H7 (cell line): ENCODE measurements around the gene MTAP. TPM values are rescaled to one million over a fixed set of nuclear protein-coding genes. Genes with fewer than 3 reads are reported as not detected.

Source experiments
- DNase-seq: peaks from one replicate; pipeline ENCODE4 v3.0.0; 2012
- H3K27me3 ChIP-seq: 2 replicates; pipeline ENCODE4 v1.6.0; 2011; ENCODE audit warnings: mild to moderate bottlenecking, low read length; ENCODE audit not compliant: control insufficient read depth, insufficient read depth
- H3K36me3 ChIP-seq: replicated peaks from 2 replicates; pipeline ENCODE4 v1.5.1; 2011; ENCODE audit warnings: low read length; ENCODE audit not compliant: control insufficient read depth, insufficient read depth
- H3K4me3 ChIP-seq: 2 replicates; pipeline ENCODE4 v1.5.1; 2011; ENCODE audit warnings: low read depth, mild to moderate bottlenecking, control low read depth, low read length, moderate library complexity; ENCODE audit not compliant: insufficient read depth
- total RNA-seq: library from RNA; depleted of rRNA; stranded (reverse); fragments of >200 nt; shearing (Covaris generic); gene quantifications from 2 replicates; pipeline ENCODE4 v1.2.3, GENCODE V29; 2014

Gene MTAP
- total RNA-seq, 1 experiment from 2014 or later = 38.3 TPM

DNA sequence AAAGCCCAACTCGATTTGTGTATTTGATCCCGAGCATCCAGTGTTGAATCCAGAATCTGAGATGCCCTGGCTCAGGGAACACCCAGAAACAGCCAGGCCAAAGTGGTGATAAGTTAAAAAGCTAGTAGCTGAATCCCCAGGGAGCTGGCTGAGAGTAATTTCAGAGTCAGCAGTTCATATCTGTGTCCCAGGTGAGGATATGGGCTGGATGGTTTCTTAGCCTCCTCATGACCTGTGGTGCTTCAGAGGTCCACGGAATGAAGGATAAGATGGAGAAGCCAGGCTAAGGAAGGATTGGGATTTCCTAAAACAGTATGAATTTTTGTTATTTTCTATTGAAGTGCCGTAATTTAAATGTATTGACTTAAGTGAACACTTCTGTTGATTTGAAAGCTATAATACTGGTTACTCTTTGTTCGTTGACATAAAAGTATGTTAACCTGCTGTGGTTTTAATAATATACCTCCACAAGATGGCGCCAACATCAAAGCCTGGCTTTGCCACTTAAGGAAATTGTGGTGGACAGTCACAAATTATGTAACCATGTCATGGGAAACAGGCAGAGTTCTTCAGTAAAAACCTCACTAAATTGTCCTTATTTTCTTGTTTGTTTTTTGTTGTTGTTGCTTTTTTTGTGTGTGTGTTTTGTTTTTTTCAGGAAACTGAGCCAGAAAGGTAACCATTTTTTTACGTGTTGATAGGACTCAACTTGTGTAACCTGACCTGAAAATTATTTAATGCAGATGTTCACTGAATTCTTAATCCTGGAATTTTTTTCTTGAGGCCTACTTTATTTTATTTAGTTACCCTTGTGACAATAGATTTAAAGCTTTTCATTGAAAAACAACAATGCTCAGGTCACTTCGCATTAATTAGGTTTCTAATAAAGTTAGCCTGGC lies 11.4 kb downstream of the MTAP start:
- DNase-seq = peak; percentile 28
- Histone ChIP-seq H3K4me3 (no peak overlapping the region), H3K36me3 (peaks cover 38% of the 10 kb centered on the region), H3K27me3 (no peaks in the 10 kb centered on the region)

DNA sequence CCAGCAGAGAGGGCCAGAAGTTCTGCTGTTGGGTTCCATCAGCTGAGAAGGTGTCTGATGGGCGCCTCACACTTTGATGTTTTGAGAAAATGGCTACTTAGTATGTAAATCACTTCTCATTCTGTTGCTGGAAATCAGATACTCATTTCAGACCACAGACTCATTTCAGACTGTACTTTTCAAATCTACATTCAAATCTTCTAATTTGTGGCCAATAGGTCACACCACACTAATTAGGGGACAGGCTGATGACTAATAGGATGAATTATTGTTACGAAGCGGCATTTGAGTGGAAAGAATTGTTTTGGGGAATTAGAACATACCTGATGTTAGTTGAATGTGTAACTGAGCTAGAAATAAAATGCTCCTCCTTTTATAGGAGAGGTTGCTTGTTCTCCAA lies 13.2 kb downstream of the MTAP start:
- no peak for DNase-seq
- H3K36me3 ChIP-seq = peaks cover 32% of the 10 kb centered on the region
- H3K27me3 ChIP-seq = no peaks in the 10 kb centered on the region
- H3K4me3 ChIP-seq = no peak overlapping the region

DNA sequence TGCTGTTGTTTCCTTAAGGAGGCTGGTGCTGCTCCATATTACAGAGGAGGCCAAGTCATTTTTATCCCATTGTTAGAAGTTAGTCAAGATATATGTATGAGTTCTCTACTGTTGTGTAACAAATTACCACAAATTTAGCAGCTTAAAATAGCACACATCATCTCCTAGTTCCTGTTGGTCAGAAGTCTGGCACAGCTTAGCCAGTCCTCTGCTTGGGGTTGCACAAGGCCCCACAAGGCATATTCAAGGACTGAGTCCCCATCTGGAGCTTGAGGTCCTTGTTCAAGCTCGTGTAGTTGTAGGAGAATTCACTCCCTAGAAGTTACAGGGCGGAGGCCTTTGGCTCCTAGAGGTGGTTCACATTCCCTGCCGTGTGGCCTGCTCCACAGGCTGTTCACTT lies 14.7 kb downstream of the MTAP start:
- H3K27me3 ChIP-seq = no peaks in the 10 kb centered on the region
- no peak overlapping the region for H3K4me3 ChIP-seq
- DNase-seq = no peak
- H3K36me3 ChIP-seq = peaks cover 28% of the 10 kb centered on the region

DNA sequence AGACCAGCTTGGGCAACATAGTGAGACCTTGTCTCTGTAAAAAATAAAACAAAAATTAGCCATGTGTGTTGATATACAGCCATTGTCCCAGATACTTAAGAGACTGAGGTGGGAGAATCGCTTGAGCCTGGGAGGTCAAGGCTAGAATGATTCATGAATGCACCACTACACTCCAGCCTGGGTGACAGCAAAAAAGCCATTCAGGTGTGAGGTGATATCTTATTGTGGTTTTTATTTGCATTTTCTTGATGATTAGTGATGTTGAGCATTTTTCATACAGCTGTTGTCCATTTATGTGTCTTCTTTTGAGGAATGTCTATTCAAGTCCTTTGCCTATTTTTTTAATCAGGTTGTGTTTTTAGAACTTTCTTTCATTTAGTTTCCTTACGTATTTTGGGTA lies 23.2 kb downstream of the MTAP start:
- H3K4me3 ChIP-seq = no peak overlapping the region
- no peak for DNase-seq
- H3K36me3 ChIP-seq = peaks cover 14% of the 10 kb centered on the region
- no peaks in the 10 kb centered on the region for H3K27me3 ChIP-seq

DNA sequence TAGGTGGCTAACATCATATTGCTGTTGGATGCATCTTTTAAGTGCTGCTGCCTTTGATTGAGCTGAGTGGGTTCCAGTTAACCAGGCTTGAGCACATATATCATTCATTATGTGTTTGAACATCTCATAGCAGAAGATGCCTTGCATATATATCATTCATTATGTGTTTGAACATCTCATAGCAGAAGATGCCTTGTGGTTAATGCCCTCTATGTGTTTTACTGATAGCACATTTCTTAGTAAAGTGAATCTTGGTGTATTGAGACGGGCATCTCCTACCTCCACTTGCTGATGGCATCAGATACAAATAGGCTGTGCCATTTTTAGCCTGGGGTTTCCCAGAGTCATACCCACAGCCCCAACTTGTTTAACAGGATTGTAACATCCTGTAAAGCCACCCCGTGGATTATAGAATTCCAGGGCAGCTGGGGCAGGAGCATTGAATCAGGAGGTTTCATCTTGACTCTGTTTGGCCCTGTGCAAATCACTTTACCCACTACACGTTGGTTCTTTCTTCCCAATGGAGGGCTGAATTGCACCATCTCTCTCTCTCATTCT lies 26.5 kb downstream of the MTAP start:
- Histone ChIP-seq H3K36me3 (peaks cover 17% of the 10 kb centered on the region), H3K27me3 (no peaks in the 10 kb centered on the region), H3K4me3 (no peak overlapping the region)
- DNase-seq = no peak

DNA sequence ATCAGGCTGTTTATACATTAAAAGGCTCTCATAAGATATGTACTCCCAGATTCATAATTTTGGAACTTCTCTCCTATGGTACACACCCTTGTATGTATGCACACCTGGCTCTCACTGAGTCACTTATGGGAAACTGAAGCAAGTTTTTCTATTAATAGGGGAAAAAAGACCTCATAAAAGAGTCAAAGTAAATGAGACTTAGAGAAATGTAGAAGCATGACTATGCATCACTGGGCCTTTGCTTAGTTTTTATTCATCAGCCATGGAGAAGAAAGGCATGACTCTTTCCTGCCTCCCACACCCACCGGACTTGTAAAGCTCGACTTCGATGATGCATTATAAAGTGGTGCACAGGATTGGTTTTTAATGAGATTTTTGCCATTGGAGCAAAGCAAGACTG lies 28.2 kb downstream of the MTAP start:
- Histone ChIP-seq H3K36me3 (peaks cover 10% of the 10 kb centered on the region), H3K4me3 (no peak overlapping the region), H3K27me3 (no peaks in the 10 kb centered on the region)
- no peak for DNase-seq

DNA sequence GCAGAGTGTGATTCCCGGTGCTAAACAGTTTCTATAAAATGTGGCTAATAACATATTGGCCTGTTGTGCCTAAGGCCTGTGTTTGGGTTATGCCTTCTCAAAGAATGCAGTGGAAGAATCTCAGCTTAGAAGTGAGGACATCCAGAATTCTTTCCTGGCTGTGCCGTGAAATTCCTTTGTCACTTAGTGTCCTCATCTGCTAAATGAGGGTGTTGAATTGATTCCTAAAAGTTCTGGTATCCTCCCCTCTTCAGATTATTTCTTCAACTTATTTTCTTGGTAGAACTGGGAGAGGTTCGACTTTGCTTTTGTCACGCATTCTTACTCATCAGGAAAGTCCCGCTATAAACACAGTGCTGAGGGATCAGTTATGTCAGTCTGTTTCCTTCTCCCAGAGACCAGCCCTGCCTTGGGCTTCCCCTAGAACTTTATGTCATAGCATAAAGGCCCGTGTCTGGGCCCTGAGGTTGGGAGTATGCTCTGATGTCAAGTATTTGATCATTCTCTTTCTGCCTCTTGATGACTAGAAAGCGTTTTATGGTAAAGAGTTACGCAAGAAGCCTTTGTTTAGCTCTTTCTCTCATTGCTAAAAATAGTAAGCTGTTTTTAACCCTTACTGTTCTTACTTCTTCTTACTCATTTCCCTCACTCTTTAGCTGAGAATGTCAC lies 29.5 kb downstream of the MTAP start:
- Histone ChIP-seq H3K36me3 (peaks cover 9% of the 10 kb centered on the region), H3K27me3 (no peaks in the 10 kb centered on the region), H3K4me3 (no peak overlapping the region)
- no peak for DNase-seq

DNA sequence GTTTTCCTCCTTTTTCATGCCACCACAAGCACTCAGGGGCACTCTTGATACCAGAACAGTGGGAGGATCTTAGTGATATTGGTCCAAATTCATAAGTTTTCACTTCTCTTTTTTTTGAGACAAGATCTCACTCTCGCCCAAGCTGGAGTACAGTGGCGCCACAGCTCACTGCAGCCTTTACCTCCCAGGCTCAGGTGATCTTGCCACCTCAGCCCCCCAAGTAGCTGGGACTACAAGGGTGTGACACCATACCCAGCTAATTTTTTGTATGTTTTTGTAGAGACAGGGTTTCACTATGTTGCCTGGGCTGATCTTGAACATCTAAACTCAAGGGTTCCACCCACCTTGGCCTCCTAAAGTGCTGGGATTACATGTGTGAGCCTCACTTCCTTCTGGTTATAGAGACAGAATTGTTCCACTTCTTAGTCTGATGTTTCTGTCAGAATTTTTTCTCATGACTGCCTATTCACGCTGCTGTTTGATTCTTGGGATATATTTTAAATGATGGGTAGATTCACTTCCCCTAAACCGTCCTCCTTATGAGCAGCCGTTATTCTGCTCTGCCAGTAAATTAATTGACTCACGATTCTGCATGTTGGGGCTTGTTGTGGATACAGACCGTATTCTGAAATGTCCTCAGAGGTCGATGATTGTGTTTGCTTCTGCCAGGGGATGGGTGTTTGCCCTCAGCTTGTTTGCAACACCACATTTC lies 30.8 kb downstream of the MTAP start:
- Histone ChIP-seq H3K27me3 (no peaks in the 10 kb centered on the region), H3K36me3 (peaks cover 18% of the 10 kb centered on the region), H3K4me3 (no peak overlapping the region)
- no peak for DNase-seq

DNA sequence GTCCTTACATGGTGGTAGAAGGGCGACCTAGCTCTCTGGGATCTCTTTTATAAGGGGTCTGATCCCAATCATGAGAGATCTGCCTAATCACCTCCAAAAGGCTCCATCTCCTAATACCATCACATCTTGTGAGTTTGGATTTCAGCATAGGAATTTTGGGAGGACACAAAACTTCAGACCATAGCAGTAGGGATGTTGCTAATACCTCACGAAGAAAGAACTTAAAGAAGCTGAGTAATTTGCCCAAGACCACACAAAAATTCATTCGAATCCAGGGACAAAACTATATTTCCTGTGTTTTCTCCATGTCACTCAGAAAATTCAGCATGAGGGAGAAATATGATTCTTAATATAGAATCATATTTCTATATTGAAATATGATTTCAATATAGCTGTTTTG lies 32.7 kb downstream of the MTAP start:
- no peak for DNase-seq
- Histone ChIP-seq H3K27me3 (no peaks in the 10 kb centered on the region), H3K4me3 (no peak overlapping the region), H3K36me3 (peaks cover 24% of the 10 kb centered on the region)

DNA sequence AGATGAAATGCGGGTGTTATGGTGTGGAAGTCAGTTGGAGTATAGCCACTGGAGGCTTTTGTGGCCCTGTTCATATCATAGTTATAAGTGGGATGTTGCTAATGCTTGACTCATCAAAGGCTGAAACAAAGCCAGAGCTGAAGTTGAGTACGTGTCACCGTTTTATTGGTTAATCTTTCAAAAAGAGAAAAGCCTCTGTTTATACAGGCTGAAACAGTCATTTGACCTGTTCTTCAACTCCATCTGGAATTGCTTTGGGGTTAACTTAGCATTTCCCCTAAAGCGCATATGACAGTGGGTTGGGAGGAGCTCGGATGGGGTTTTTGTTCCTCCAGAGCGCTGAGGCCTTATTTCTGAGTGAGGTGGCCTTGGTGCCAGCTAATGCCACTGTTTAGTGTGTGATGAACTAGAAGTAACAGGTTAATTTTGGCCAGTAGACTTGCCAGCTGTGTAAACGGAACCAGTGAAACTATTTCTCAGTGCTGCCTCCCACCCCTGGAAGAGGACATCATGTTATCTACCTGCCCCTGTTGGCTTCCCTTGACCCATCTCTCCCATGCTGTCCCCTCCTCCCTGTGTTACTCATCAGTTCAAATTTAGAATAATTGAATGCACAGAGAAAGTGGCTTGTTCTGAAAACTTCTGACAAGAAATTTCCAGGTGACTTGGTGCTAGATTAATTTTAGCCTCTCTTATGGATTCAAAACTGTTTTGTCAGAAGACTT lies 34.2 kb downstream of the MTAP start:
- Histone ChIP-seq H3K27me3 (no peaks in the 10 kb centered on the region), H3K36me3 (peaks cover 34% of the 10 kb centered on the region), H3K4me3 (no peak overlapping the region)
- DNase-seq = no peak

DNA sequence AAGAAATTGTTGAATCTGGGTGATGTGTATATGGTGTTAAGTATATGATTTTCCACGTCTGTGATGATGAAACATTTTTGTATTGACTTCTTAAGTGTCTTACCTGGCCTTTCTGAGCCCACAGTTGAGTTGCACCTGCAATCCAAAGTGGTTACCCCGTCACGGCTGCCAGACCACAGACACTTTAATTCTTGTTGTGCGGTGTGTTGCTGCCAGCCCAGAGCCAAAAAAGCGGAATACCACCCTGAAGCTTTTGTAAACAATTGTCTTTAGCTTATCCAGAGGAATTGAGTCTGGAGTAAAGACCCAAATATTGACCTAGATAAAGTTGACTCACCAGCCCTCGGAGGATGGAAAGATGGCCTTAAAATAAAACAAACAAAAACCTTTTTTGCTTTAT lies 35.1 kb downstream of the MTAP start:
- peaks cover 34% of the 10 kb centered on the region for H3K36me3 ChIP-seq
- DNase-seq = no peak
- no peaks in the 10 kb centered on the region for H3K27me3 ChIP-seq
- H3K4me3 ChIP-seq = no peak overlapping the region

DNA sequence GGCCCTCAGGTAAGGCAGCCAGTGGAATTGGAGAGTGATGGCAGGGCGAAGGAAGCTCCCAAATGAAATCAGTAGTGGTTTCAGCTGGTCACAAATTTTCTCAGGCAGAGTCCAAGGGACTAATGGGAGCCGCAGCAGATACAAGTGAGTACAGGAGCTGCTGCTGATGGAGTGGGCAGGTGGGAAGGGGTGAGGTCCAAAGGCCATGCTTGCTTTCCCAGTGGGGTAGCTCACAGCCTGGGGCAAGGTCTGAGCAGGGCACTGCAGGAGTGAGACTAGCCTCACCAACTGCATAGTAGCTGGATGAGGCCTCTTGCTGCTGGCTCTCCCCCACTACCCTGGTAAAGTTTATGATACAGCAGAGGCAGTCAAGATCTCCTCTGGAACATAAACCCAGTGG lies 38.2 kb downstream of the MTAP start:
- Histone ChIP-seq H3K27me3 (no peaks in the 10 kb centered on the region), H3K4me3 (no peak overlapping the region), H3K36me3 (peaks cover 30% of the 10 kb centered on the region)
- no peak for DNase-seq

DNA sequence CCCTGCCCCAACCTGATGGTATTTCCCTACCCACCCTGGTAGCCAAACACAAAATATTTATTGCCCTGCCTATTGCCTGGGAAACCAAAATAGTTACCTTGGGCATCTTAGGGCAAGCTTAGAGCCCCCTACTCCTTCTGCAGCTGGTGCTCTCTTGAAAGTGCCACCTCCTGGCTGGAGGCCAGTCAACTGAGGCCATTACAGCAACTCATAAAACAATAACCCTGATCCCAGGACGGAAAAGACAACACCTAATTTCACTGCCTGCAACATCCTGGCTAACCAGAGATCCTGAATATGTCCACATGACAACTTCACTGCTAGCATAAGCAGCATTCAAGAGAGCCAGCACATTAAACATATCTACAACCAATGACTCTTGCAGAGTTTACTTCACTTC lies 38.7 kb downstream of the MTAP start:
- no peaks in the 10 kb centered on the region for H3K27me3 ChIP-seq
- peaks cover 30% of the 10 kb centered on the region for H3K36me3 ChIP-seq
- DNase-seq = no peak
- H3K4me3 ChIP-seq = no peak overlapping the region

DNA sequence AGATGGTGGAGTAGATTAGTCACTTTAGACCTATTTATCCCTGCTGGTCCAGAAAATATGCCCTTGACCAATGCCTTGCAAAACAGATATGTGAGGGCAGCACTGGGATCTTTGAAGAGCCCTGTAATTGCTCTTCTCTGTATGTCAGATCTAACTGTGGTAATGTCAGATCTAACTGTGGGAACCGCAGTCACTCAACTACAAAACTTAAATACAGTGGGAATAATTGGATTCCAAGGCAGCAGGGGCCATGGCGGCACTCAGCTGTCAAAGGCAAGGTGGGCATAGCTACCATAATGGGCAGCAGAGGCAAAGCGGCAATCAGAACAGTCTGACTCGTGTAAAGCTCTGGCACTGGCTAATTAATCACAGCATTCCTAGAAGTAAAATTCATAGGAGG lies 46.2 kb downstream of the MTAP start:
- peaks cover 8% of the 10 kb centered on the region for H3K36me3 ChIP-seq
- DNase-seq = no peak

More for the DNA sequence above, 46.2 kb downstream of the MTAP start:
- no peaks in the 10 kb centered on the region for H3K27me3 ChIP-seq
- no peak overlapping the region for H3K4me3 ChIP-seq
